Activated naive CD4-positive, alpha-beta T cell treated with anti-CD3 and anti-CD28 coated beads for 36 hours (primary cell): ENCODE results near the gene WDR7. TPM values are rescaled to one million over a fixed set of nuclear protein-coding genes. Genes with fewer than 3 reads are reported as not detected.

Source experiments
- CTCF ChIA-PET: fragments of 350-600 bp; sonication (Branson Sonifier 250); formaldehyde crosslinking; loops from one replicate; lab custom pipeline; 2021; ENCODE audit warnings: antibody characterized with exemption; lab: Charles Lee
- DNase-seq: peaks from one replicate; pipeline ENCODE4 v3.0.0-alpha.2; 2020
- H3K27ac Mint-ChIP-seq: one replicate; pipeline ENCODE4 v1.8.0; 2021; ENCODE audit warnings: mild to moderate bottlenecking, mixed read lengths
- H3K27me3 Mint-ChIP-seq: one replicate; pipeline ENCODE4 v1.8.0; 2021; ENCODE audit warnings: low read depth, mixed read lengths
- H3K36me3 Mint-ChIP-seq: one replicate; pipeline ENCODE4 v1.8.0; 2021; ENCODE audit warnings: low read depth, mixed read lengths
- H3K4me1 Mint-ChIP-seq: one replicate; pipeline ENCODE4 v1.8.0; 2021; ENCODE audit warnings: low read depth, mixed read lengths
- H3K4me3 Mint-ChIP-seq: one replicate; pipeline ENCODE4 v1.8.0; 2021; ENCODE audit warnings: mild to moderate bottlenecking, moderate library complexity, mixed read lengths
- H3K9me3 Mint-ChIP-seq: one replicate; pipeline ENCODE4 v1.8.0; 2021; ENCODE audit warnings: mixed read lengths
- intact Hi-C: fragments of 100-400 bp; cut with micrococcal nuclease; formaldehyde crosslinking; loops from one replicate; pipeline ENCODE4 v1.15.1; 2023
- total RNA-seq, 2 experiments: library from RNA; stranded (reverse); gene quantifications; one replicate each; pipeline ENCODE4 v1.2.3, GENCODE V29; 2021

Gene WDR7
- total RNA-seq, 2 experiments from 2014 or later = 17.3 to 19.5 TPM

GRCh38 chr18:56825878-56826277, 174.7 kb downstream of the WDR7 start:
- Mint-ChIP-seq H3K9me3 (no peaks in the 10 kb centered on the region), H3K4me3 (no peak overlapping the region), H3K27me3 (no peaks in the 10 kb centered on the region), H3K27ac (no peak overlapping the region), H3K36me3 (peaks cover 22% of the 10 kb centered on the region), H3K4me1 (peaks cover 19% of the 10 kb centered on the region)
- CTCF ChIA-PET = interaction anchor here (0.9 kb wide), 1 partner anchor 257 kb away, joined by 4 read pairs; no protein-coding TSS in a partner anchor
- intact Hi-C loops = no loop called here
- DNase-seq = no peak

- intact Hi-C loops = no loop called here
- H3K27ac Mint-ChIP-seq = no peak overlapping the region
- no peaks in the 10 kb centered on the region for H3K27me3 Mint-ChIP-seq
- CTCF ChIA-PET = no interaction called here
- no peak for DNase-seq
- peaks cover 18% of the 10 kb centered on the region for H3K36me3 Mint-ChIP-seq
- H3K4me1 Mint-ChIP-seq = no peaks in the 10 kb centered on the region
- H3K4me3 Mint-ChIP-seq = no peak overlapping the region
- H3K9me3 Mint-ChIP-seq = no peaks in the 10 kb centered on the region
Measured at GRCh38 chr18:56831988-56832387, 180.8 kb downstream of the WDR7 start.

GRCh38 chr18:56835331-56835730, 184.2 kb downstream of the WDR7 start:
- no peak for DNase-seq
- no peak overlapping the region for H3K27ac Mint-ChIP-seq
- CTCF ChIA-PET = no interaction called here
- H3K4me1 Mint-ChIP-seq = no peaks in the 10 kb centered on the region
- intact Hi-C loops = no loop called here
- H3K36me3 Mint-ChIP-seq = peaks cover 14% of the 10 kb centered on the region
- no peaks in the 10 kb centered on the region for H3K27me3 Mint-ChIP-seq
- no peak overlapping the region for H3K4me3 Mint-ChIP-seq
- H3K9me3 Mint-ChIP-seq = no peaks in the 10 kb centered on the region

GRCh38 chr18:56836173-56836572, 185.0 kb downstream of the WDR7 start:
- Mint-ChIP-seq H3K4me3 (no peak overlapping the region), H3K27ac (no peak overlapping the region), H3K4me1 (no peaks in the 10 kb centered on the region), H3K9me3 (no peaks in the 10 kb centered on the region), H3K36me3 (peaks cover 10% of the 10 kb centered on the region), H3K27me3 (no peaks in the 10 kb centered on the region)
- DNase-seq = no peak
- intact Hi-C loops = no loop called here
- CTCF ChIA-PET = no interaction called here

GRCh38 chr18:56841836-56842235, 190.7 kb downstream of the WDR7 start:
- H3K36me3 Mint-ChIP-seq = peaks cover 20% of the 10 kb centered on the region
- peaks cover under 1% of the 10 kb centered on the region for H3K9me3 Mint-ChIP-seq
- intact Hi-C loops = no loop called here
- H3K27me3 Mint-ChIP-seq = no peaks in the 10 kb centered on the region
- no peak overlapping the region for H3K4me3 Mint-ChIP-seq
- H3K4me1 Mint-ChIP-seq = no peaks in the 10 kb centered on the region
- no peak for DNase-seq
- H3K27ac Mint-ChIP-seq = no peak overlapping the region
- CTCF ChIA-PET = no interaction called here

GRCh38 chr18:56843241-56843640, 192.1 kb downstream of the WDR7 start:
- DNase-seq = no peak
- Mint-ChIP-seq H3K36me3 (peaks cover 26% of the 10 kb centered on the region), H3K9me3 (peaks cover 2% of the 10 kb centered on the region), H3K4me3 (no peak overlapping the region), H3K27me3 (no peaks in the 10 kb centered on the region), H3K4me1 (no peaks in the 10 kb centered on the region), H3K27ac (no peak overlapping the region)
- intact Hi-C loops = no loop called here
- CTCF ChIA-PET = interaction anchor here (0.5 kb wide), 1 partner anchor 225 kb away, joined by 3 read pairs; no protein-coding TSS in a partner anchor

GRCh38 chr18:56844556-56844955, 193.4 kb downstream of the WDR7 start:
- H3K4me1 Mint-ChIP-seq = no peaks in the 10 kb centered on the region
- intact Hi-C loops = no loop called here
- CTCF ChIA-PET = no interaction called here
- no peak overlapping the region for H3K4me3 Mint-ChIP-seq
- no peak overlapping the region for H3K27ac Mint-ChIP-seq
- DNase-seq = no peak
- peaks cover 30% of the 10 kb centered on the region for H3K36me3 Mint-ChIP-seq
- peaks cover 4% of the 10 kb centered on the region for H3K9me3 Mint-ChIP-seq
- H3K27me3 Mint-ChIP-seq = no peaks in the 10 kb centered on the region

GRCh38 chr18:56851774-56852173, 200.6 kb downstream of the WDR7 start:
- intact Hi-C loops = no loop called here
- CTCF ChIA-PET = no interaction called here
- no peak overlapping the region for H3K4me3 Mint-ChIP-seq
- peaks cover 4% of the 10 kb centered on the region for H3K9me3 Mint-ChIP-seq
- no peaks in the 10 kb centered on the region for H3K4me1 Mint-ChIP-seq
- no peak for DNase-seq
- peaks cover 16% of the 10 kb centered on the region for H3K36me3 Mint-ChIP-seq
- H3K27ac Mint-ChIP-seq = no peak overlapping the region
- H3K27me3 Mint-ChIP-seq = no peaks in the 10 kb centered on the region

- Mint-ChIP-seq H3K4me1 (no peaks in the 10 kb centered on the region), H3K9me3 (peaks cover under 1% of the 10 kb centered on the region), H3K27ac (no peak overlapping the region), H3K4me3 (no peak overlapping the region), H3K27me3 (no peaks in the 10 kb centered on the region), H3K36me3 (peaks cover 5% of the 10 kb centered on the region)
- no peak for DNase-seq
- CTCF ChIA-PET = no interaction called here
- intact Hi-C loops = no loop called here
Measured at GRCh38 chr18:56853961-56854360, 202.8 kb downstream of the WDR7 start.

- H3K27me3 Mint-ChIP-seq = no peaks in the 10 kb centered on the region
- no peak for DNase-seq
- peaks cover 2% of the 10 kb centered on the region for H3K36me3 Mint-ChIP-seq
- H3K9me3 Mint-ChIP-seq = no peaks in the 10 kb centered on the region
- CTCF ChIA-PET = no interaction called here
- H3K27ac Mint-ChIP-seq = no peak overlapping the region
- H3K4me3 Mint-ChIP-seq = no peak overlapping the region
- H3K4me1 Mint-ChIP-seq = no peaks in the 10 kb centered on the region
- intact Hi-C loops = no loop called here
Measured at GRCh38 chr18:56861244-56861643, 210.1 kb downstream of the WDR7 start.

GRCh38 chr18:56869189-56869777, 218.1 kb downstream of the WDR7 start:
- CTCF ChIA-PET = interaction anchor here (0.7 to 1.3 kb wide), 5 partner anchors 31 to 696 kb away, joined by 3 to 5 read pairs (median 3); no protein-coding TSS in a partner anchor
- H3K27ac Mint-ChIP-seq = no peak overlapping the region
- intact Hi-C loops = loop anchor here (1.0 to 2.0 kb wide), 2 partner anchors 570 to 693 kb away; no protein-coding TSS in a partner anchor
- H3K4me1 Mint-ChIP-seq = peaks cover 15% of the 10 kb centered on the region
- H3K4me3 Mint-ChIP-seq = no peak overlapping the region
- no peaks in the 10 kb centered on the region for H3K27me3 Mint-ChIP-seq
- no peaks in the 10 kb centered on the region for H3K36me3 Mint-ChIP-seq
- H3K9me3 Mint-ChIP-seq = no peaks in the 10 kb centered on the region
- peak; percentile 17 for DNase-seq

- Mint-ChIP-seq H3K27ac (no peak overlapping the region), H3K4me3 (no peak overlapping the region), H3K36me3 (no peaks in the 10 kb centered on the region), H3K27me3 (no peaks in the 10 kb centered on the region), H3K9me3 (no peaks in the 10 kb centered on the region), H3K4me1 (peaks cover 15% of the 10 kb centered on the region)
- no peak for DNase-seq
- CTCF ChIA-PET = no interaction called here
- intact Hi-C loops = no loop called here
Measured at GRCh38 chr18:56870982-56871381, 219.8 kb downstream of the WDR7 start.

GRCh38 chr18:56872140-56872539, 221.0 kb downstream of the WDR7 start:
- intact Hi-C loops = no loop called here
- Mint-ChIP-seq H3K27me3 (no peaks in the 10 kb centered on the region), H3K36me3 (no peaks in the 10 kb centered on the region)

More at GRCh38 chr18:56872140-56872539, 221.0 kb downstream of the WDR7 start:
- no peak overlapping the region for H3K27ac Mint-ChIP-seq
- no peak for DNase-seq
- peaks cover 15% of the 10 kb centered on the region for H3K4me1 Mint-ChIP-seq
- no peak overlapping the region for H3K4me3 Mint-ChIP-seq
- H3K9me3 Mint-ChIP-seq = no peaks in the 10 kb centered on the region
- CTCF ChIA-PET = no interaction called here
